Amniotic stem cell (primary cell): Measurements from ENCODE around the gene ZNF70.

Source experiments
- DNase-seq: peaks from one replicate; lab custom pipeline; 2025; lab: John Stamatoyannopoulos, UW

ZNF70 gene

DNA sequence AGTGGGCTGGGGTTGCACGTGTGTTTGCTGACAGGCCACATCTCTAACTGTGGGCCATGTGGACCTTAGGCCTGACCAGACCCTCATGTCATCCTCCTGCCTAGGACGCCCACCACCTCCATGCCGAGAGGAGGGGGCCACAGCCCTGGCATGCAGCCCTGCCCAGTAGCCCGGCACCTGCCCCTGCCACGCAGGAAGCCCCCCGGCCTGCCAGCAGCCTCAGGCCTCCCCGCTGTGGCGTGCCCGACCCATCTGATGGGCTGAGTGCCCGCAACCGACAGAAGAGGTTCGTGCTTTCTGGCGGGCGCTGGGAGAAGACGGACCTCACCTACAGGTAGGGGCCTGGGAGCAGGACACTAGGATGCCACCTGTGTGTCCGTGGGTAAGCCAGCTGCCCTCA is 28.2 kb upstream of the ZNF70 start:
- DNase-seq, result no peak

DNA sequence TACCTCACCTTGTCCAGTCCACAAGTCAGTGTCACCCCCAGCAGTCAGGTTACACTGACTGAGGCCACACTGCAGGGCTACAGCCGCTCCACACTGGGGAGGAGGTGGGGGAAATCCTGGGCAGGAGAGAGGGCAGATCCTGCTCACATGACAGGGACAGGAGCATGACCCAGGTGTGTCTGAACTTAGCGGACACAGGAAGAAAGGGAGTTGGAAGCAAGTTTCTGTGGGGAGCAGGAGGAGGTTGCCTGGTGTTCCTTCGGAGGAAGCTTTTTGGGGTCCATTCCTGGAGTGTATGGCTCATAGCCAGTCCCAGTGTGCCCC is 27.6 kb upstream of the ZNF70 start:
- no peak for DNase-seq

DNA sequence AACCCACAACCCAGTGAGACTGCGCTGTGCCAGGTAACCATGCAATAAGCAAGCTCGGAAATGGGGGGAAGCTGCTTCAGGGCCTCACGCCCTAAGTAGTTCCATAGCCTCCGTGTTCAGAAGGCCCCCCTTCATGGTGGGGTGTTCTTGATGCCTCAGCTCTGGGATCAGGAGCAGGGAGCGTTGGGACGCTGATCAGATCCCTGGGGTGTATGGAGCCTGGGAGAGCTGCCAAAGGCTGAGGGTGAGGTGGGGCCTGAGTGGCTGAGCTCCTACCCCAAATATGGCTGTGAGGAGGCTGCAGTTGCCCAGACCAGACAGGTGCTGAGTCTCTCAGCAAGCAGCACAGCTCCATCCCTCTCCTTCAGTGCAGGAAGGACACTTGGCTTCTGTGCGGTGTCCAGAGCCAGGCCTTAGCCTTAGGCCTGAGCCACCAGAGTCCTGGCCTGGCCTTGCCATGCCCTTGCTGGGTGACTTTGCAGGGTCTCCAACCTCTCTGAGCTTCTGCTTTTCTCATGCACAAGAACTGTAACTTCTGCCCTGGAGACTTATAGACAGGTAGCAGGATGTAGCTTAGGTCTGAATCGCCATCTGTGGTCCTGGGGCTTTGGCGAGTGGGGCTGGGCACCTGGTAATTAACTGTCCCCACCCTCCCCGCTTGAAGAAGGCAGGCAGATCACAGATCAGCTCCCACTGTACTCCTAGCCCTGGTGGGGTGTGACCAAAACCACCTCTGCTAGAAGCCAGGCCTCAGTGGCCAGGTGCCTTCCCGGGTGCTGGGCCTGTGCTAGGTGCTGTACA is 27.1 kb upstream of the ZNF70 start:
- no peak for DNase-seq

DNA sequence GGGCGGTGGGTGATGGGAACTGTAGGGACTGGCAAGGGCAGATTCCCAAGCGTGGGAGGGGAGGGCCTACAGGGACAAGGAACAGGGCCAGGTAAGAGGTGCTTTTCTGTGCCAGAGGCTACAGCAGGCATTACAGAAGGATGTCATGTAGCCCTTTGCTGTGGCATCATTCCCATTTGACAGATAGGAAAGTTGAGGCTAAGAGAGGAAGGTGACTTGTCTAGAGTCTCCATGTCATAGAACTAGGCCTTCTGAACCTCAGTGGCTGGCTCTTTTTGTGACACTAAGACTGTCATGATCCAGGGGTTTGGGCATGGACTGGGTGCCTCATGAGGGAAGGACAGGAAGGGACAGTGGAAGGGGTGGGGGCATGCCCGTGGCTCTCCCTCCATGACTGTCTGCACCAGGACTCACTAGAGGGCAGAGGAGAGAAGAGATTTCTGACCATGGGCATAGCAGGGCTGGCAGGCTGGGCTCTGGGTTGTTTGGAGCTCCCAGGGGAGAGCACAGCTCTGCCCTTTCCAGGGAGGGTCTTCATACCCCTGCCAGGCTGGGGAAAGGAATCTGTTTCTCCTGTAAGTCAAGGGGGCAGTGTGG is 25.0 kb upstream of the ZNF70 start:
- DNase-seq, result no peak

DNA sequence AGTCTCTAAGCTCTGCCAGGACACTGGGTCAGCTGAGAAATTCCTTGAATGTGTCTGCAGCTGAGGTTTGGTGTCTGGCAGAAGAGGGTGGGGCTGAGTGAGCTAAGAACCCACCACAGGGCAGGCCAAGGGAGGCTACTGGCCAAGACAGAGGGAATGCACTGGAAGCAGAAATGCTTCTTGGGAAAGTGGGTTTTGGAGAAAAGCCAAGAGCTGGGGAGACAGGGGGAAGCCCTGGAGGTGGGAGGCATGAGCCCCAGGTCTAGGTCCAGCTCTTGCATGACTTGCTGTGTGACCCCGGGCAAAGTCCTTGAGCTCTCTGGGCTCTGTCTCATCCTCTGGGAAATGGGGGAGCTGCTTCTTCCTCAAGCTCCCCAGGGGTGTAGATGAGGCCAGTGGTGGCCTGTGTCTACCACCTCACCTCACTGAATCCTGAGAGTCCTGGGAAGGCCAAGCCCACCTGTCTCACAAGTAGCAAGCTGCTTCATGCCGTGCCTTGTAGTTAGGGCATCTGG is 24.1 kb upstream of the ZNF70 start:
- DNase-seq, result no peak

DNA sequence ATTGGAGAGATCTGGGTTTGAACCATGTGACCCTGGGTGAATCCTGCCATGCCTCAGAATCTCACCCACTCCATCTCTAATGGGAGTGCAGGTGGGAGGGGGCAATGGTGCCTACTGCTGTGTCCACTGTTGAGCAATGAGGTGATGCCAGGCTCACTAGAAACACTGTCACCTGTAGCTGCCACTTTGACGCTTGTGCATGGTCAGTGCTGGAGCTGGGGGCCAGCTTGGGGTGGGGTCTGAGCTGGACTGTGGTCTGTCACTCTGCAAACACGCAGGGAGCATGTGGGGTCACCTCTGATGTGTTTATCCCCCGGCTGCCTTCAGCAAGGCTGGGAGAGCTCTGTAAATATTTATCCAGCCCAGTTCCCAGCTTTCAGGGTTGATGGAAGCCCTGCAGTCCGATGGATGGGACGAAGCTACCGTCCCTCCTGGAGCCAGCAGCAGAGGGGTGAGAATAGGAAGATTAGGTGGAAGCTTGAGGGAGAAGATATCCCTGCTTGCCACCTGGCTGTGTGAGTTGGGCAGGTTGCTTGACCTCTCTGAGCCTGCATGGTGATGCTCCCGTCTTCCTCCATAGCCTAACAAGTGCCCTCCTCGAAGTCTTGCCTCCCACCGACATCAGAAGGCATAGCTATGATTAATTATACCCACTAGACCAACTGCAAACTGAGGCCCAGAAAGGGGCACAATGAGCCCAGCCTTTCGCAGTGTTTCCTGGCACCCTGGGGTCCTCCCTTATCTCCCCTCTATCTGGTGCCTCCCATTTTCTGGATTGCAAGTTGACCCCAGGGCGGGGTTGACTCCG is 23.4 kb upstream of the ZNF70 start:
- DNase-seq, result no peak

DNA sequence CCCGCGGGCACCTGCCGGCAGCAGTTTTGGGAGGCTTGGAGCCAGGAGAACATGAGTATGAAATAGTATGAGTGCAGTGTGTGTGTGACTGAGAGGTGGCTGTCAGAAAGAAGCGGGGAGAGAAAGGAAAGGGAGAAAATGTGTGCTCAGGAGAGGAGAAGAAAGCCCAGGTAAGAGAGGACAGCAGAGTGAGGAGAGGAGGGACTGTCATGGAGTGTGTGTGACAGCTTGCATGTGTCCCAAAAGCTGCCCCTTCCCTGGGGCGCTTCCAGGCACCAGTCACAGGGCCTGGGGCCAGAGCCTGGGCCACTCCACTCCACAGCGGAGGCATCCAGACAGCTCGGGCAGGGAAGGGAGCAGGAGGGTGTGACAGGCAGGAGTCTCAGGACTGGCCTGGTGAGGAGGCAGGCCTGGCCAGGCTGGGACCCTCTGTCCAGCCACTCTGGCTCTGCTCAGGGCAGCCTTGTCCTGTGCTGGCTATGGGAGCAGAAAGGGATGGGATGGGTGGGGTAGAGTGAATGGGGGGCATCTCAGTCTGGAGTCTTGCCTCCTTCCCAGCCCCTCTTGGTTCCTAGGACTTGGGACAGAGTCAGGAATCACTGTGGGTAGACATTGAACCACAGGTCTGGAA is 22.7 kb upstream of the ZNF70 start:
- no peak for DNase-seq

DNA sequence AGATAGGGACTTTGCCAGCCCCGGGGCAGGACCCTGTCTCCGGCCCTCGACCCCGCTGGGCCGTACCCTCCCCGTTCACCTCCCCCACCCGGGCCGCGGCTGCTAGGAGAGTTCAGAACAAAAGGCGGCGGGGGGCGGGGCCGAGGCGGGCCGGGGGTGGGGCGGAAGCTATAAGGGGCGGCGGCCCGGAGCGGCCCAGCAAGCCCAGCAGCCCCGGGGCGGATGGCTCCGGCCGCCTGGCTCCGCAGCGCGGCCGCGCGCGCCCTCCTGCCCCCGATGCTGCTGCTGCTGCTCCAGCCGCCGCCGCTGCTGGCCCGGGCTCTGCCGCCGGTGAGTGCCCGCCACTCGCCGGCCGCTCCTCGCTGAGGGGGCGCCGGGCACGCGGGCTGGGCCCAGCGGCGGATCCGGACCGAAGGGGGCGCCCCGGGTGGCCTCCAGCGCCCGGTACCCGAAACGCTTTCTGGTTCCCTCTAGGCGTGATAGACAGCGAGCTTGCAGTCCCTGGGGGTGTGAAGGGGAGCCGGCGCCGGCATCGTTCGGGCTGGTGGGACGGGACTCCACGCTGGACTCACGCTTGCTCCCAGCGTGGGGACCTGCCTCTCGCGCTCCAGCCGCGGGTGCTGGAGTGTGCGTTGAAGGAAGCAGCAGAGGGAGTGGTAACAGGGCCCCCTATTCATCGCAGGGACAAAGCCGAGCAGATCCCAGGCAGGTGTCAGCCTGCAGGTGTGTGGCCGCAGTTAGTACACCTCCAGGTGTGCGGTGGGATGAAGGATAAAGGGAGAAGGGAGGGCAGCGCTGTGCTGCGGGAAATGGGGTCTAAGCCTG is 21.9 kb upstream of the ZNF70 start, which contains the start of gene MMP11:
Gene MMP11, plus strand, starts transcription at position 201 of the 825 bp plus-strand sequence. Its CDS starts 22 bp downstream, at position 223.
- DNase-seq, result no peak

DNA sequence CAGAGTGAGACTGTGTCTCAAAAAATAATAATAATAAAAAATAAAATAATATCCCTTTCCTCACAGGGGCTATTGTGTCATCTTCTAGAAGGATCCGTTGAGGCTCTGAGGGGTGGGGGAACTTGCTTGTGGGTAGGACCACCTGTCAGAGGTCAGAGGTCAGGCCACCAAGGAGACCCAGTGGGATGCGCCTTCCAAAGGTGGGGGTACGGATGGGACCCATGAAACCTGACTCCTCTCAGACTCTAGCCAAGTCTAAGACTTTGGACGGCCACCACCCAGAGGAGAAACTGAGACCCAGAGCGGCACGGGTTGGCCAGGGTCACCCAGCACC is 21.4 kb upstream of the ZNF70 start:
- no peak for DNase-seq

DNA sequence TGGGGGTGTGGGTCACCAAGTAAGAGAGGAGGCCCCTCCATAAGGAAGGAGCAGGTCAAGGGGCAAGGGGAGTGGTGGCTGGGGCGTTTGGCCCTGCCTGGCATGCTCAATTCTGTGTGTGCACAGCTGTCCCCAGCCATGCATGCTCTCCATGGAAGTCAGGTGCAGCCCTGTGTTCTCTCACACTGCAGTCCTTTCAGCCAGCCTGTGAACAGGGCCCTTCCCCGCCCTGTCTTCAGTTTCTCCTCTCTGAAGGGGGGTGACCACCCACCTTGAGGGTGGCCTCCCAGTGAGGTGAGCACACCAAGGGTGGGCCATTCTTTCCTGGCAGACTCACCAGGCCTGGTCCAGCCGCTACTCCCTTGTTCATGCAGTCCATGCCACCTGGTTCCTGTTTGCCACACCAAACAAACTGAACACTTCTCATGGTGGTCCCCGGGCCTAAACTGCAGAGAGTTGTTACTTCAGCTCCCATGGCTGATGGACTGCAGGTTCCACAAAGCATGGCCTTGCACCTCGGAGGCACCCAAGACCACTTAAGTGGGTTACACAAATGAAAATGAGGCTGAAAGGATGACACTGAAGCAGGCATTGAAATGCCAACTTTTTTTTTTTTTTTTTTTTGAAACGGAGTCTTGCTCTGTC is 18.5 kb upstream of the ZNF70 start:
- DNase-seq, result no peak

DNA sequence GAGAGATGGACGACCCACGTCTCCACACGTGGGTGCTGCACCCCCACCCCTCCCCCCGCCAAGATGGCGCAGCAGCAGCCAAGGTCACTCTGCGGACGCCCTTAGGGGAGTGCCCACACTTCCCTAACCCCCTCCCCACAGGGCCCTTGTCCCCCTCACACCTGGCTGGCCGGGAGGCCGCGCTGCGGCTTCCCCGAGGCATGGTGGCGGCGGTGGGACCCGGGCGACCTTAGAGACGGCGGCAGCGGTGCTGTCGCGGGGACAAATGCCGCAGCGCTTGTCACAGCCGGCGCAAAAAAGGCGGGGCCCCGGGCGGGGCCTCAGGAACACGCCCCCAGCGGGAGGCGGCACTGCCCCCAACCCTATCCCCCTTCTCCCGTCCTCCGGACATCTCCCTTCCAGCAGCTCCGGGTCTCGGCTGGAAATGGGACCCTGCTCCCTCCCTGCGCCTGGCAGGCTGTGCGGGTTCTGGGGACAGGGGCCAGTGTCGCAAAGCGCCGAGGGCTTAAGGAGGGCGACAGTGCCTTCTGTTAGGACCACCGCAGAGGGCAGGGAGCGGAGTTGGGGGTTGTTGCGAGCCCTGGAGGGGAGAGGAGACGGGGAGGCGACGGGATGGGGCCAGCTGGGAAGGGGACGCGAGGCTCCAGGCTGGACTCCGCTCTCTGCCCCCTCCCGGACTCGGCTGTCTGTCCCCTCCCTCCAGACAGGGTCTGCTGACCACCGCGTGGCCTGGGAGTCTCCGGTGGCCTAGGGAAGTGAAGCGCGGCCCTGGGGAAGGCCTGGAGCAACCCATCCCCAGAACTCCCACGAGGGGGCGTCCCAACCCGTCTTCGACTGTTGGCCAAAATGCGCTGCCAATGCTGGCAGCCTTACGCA is 17.0 kb upstream of the ZNF70 start, which contains the start of gene CHCHD10:
Gene CHCHD10, minus strand, starts transcription at position 300 of the 876 bp plus-strand sequence. Its CDS starts 98 bp downstream, at position 202.
- DNase-seq, result peak; percentile 47

DNA sequence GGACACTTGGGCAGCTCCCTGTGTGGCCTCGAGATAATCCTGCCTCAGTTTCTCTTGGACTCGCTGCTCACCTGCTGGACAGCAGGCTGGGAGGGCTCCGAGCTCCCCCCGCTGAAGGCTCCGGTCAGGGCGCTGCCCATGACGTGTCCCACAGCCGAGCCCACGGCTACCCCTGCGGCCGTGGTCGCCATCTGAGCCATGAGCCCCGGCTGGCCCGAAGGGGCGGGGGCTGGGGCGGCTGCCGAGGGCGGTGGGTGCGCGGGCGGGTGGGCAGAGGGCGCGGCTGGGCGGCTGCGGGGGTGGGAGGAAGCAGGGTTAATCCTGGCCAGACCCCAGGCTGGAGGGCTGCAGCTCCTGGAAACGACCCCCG is 16.4 kb upstream of the ZNF70 start:
- no peak for DNase-seq

DNA sequence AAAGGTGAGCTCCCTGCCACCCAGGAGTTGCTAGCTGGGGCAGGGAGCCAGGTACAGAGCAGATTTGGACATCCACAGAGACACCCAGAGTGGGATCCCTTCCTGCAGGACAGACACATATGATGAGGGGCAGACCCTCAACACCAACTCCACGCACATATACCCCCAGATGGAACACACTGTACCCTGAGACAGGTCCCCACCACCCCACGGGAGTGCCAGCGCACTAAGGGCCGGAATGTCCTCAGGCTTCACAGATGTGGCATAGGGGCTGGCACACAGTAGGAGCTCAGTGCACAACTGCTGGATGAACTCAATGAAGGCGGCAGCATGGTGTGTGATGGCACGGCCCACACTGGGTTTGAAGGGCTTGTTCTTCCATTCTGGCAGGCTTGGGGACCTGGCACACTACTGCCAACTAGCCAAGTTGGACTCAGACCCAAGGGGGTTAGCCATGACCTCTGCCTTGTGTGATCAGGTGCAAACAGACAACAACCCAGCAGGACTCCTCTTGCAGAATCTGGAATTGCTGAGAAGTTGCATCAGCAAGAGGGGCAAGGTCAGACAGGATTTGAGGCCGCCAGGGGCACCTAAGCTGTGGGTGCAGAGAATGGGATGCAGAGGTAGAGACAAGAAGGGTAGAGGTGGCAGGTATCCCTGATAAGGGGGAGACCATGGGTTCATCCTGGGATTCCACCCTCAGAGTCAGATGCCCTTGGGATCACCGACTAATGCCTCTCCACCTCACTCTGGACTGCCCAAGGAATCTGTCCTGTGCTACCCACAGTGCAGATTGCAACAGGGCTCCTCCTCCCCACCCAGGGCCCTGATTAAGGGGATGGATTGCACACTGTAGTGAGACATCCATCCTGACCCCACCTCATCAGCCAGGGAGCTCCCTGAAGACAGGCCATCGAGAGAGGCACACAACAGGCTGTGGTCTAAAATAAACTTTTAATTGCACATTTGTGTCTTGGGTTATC is 14.3 kb upstream of the ZNF70 start:
- no peak for DNase-seq

DNA sequence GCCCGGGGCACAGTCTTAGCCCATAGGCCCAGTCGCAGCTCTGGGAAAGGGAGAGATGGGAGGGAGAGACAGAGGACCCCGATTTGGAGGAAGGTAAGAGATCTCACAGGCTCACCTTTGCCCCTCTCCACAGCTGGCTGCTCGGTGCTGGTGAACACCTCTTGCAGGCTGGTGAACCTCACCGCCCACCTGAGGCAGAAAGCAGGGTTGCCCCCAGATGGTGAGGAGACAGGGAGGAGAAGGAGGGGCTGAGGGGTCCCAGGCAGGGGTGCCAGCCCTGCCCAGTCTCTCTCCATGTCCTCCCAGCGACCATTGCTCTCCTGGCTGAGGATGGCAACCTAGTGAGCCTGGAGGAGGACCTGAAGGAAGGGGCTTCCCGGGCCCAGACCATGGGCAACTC is 13.0 kb upstream of the ZNF70 start:
- no peak for DNase-seq

DNA sequence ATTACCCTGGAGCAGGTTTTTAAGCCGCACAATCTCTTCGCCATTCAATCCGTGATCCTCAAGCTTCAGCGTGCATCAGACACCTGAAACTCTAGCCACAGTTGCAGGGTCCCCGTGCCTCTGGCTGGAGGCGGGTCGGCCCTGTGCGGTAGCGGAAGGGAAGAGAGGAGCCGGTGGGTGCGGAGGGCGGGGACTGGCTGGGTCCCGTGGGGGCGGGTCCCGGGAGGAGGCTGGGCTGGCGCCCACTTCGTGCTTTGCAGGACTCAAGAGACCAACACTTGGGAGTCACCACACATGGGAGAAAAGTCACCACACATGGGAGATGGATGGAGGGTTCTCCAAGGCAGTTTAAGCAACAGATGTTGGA is 12.7 kb upstream of the ZNF70 start:
- no peak for DNase-seq

DNA sequence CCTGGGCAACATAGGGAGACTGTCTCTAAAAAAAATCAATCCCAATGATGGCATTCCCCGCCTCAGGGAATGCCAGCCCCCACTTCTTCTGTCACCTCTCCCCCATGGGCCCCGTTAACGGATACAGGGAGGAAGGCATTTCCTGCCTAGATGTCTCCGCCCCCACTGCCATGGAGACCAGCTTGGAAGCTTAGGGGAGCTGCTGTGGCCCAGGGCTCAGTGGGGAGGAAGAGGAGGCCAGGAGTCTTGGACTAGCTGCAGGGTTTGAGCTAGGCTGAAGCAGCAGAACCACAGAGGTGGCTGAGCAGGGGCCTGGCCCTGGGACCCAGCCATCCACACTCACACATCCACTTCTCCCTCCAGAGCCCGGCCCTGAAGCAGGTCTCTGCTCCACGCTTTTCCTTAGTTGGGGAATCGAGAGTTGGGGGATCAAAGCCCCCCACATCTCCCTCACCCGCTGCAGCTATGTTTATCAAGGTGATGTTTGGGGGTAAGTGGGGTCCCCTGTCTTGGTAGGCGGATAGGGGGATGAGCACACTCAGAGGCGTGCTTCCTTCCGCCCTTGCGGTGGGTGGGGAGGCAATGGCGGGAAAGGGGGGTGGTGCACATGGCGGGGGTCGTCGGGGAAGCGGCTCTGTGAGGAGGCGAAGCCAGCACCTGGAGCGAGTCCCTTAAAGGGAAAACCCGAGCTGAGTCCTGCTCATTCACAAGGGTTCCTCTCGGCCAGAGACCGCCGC is 12.1 kb upstream of the ZNF70 start, which contains the start of gene C22orf15:
Gene C22orf15, plus strand, starts transcription at position 149 of the 737 bp plus-strand sequence. Its CDS starts 317 bp downstream, at position 466.
- DNase-seq, result no peak

DNA sequence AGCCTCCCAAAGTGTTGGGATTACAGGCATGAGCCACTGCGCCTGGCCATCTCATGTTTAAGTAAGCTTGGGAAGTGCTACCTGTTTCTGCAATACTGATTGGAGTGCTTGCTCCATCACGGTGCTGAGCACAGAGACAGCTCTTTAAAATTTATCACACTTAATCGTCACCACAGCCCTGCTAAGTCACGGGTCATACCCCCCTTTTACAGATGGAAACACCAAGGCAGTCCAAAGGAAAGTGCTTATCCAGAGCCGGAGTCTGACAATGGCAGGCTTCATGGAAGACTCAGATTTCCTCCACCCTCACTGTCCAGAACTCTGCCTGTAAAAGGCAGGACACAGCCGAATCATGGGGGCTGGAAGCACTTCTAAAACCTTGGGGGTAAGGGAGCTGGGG is 9.1 kb upstream of the ZNF70 start:
- no peak for DNase-seq

DNA sequence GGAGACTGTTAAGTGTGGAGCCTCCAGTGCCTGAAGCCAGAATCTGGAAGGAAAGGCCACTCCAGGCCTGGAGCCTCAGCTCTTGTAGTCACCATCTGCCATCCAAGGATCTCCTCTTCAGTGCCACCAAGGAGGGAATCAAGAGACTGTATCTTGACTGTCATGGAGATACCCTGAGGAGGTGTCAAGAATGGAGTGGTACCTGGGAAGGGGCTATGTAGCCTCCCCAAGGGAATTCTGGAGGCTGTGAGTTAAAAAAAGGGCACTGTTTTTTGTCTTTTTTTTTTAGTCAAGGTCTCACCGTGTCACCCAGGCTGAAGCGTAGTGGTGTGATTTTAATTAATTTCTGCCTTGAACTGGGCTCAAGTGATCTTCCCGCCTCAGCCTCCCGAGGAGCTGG is 8.7 kb upstream of the ZNF70 start:
- no peak for DNase-seq
